GM12874 (cell line): ENCODE measurements around the gene BID.

ENCODE experiments used
- CTCF ChIP-seq: IDR thresholded peaks from 2 replicates; pipeline ENCODE4 v1.5.1; 2011; ENCODE audit warnings: low read depth, mild to moderate bottlenecking, control low read depth, low read length, moderate library complexity; ENCODE audit not compliant: insufficient read depth

Gene BID

GRCh38 chr22:17787716-17788330 is 13.6 kb upstream of the BID start:
- TF ChIP-seq CTCF = no peak

DNA sequence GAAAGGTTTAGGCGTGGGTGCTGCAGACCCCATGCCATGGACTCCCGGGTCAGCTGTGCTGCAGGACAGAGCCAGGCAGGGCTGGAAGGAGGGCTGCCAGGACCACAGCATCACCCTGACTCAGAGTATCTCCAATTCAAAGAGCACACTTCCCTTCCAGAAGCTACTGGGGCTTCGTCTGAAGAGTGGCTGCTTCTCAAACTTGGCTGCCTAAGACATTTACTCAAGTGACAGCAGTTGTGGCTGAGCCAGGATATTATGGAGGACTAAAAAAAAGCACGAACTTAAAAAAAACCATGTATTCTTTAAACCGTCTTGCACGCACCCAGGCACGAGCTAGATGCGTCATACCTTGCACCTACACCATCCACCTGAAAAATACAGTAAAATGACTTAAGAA is 13.0 kb upstream of the BID start:
- TF ChIP-seq CTCF = no peak

- TF ChIP-seq CTCF = no peak
Measured at GRCh38 chr22:17786435-17787161, 12.3 kb upstream of the BID start.

DNA sequence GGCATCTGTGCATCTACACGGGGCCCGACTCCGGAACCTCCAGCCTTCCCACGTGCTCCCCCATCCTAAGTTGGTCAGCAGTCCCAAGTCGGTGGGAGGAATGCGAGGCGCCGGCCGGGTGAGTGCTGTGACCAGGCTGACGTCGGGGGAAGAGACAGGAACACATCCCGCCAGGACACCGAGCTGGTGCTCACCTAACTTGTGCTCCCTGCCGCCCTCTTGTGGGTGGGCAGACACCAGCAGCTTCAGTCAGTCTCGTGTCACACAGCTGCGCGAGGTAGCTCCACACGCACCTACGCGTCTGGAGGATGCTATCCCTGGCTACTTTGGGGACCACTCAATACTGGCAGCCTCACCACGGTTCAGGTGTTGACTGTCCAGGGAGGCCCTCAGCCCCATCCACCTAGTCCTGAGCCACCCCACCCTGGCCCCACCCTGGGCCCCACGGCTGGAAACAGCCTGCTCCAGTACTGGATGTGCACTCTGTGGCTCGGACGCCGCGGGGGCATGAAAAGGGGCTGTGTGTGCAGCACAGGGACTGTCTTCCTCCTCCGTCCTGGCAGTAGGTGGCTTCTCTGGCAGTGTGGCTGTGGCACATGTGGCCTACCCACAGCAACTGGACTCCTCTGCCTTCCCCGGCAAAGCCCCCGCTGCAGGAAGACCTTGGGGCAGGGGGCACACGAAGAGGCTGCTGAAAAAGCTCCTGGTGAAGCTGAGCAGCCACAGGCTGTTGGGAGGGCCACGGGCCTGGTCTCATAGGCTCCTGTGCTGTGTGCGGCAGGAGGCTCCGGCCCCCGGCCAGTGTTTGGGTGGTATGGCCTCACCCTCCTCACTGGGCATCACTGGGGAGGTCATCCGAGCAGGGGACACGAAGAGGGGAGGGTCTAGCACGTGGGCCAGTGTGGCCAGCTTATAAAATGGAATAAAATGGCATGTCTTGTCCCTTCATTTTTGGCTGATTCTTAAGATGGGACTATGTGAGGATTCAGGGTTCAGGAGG is 11.2 kb upstream of the BID start:
- peak; percentile 79 for TF ChIP-seq CTCF

- TF ChIP-seq CTCF = no peak
Measured at GRCh38 chr22:17784776-17785175, 10.5 kb upstream of the BID start.

- no peak for TF ChIP-seq CTCF
Measured at GRCh38 chr22:17783773-17784480, 9.7 kb upstream of the BID start.

DNA sequence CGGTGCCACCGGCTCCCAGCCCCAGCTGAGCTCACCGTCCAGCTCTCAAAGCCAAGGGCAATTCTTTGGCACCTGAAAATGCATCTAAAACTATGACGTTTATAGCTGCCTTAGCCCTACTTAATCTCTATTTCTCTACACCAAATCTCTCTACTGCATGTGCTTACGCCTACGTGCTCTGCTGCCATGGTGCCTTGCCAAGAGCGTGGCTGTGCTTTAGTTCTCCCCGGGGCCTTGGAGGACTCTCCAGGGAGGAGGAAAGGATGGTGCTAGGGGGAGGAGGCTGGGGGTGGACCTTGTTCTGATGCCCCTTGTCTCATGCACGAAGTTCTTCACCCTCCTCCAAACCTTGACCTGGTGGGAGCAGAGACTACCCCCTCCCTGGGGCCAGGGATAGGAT is 9.0 kb upstream of the BID start:
- TF ChIP-seq CTCF = no peak
